CD4-positive, alpha-beta T cell treated with Interleukin-6 for 4 hours (primary cell): ENCODE results near the gene MAX.
A peak's percentile ranks its signal among the peaks of the same experiment; 100 is the strongest.
"Not testable (repeated sequence)": the region's sequence is repeated elsewhere in the genome, so short reads cannot be mapped to it uniquely, and the experiment has no call there.

Experiments
- DNase-seq: peaks from one replicate; pipeline ENCODE4 v3.0.0-alpha.2; 2020; ENCODE audit warnings: mixed read lengths

Gene MAX

GRCh38 chr14:65103150-65103760, 938 bp upstream of the MAX start:
- no peak for DNase-seq

GRCh38 chr14:65101631-65102440, 481 bp downstream of the MAX start:
- DNase-seq, result peak; percentile 68

GRCh38 chr14:65100922-65101541, 1.3 kb downstream of the MAX start:
- DNase-seq, result no peak

- DNase-seq, result no peak
These were observed 3.7 kb downstream of the MAX start for GRCh38 chr14:65098586-65098985.

- DNase-seq, result no peak
These were observed 5.8 kb downstream of the MAX start for GRCh38 chr14:65096323-65097089.

- no peak for DNase-seq
These were observed 6.6 kb downstream of the MAX start for GRCh38 chr14:65095633-65096205.

GRCh38 chr14:65092349-65092748, 10.0 kb downstream of the MAX start:
- DNase-seq, result no peak

- not testable (repeated sequence) for DNase-seq
These were observed 14.5 kb downstream of the MAX start for GRCh38 chr14:65087835-65088234.

- DNase-seq, result not testable (repeated sequence)
These were observed 15.6 kb downstream of the MAX start for GRCh38 chr14:65086686-65087085.

- no peak for DNase-seq
These were observed 17.5 kb downstream of the MAX start for GRCh38 chr14:65084554-65085505.

- no peak for DNase-seq
These were observed 19.4 kb downstream of the MAX start for GRCh38 chr14:65082930-65083329.

- DNase-seq, result no peak
These were observed 21.2 kb downstream of the MAX start for GRCh38 chr14:65080960-65081747.

- DNase-seq, result no peak
These were observed 22.5 kb downstream of the MAX start for GRCh38 chr14:65079768-65080167.

- DNase-seq, result no peak
These were observed 23.1 kb downstream of the MAX start for GRCh38 chr14:65079201-65079600.

GRCh38 chr14:65077318-65077717, 25.0 kb downstream of the MAX start:
- no peak for DNase-seq

- DNase-seq, result no peak
These were observed 26.5 kb downstream of the MAX start for GRCh38 chr14:65075628-65076325.

GRCh38 chr14:65074449-65075150, 27.7 kb downstream of the MAX start:
- DNase-seq, result no peak

- DNase-seq, result no peak
These were observed 28.6 kb downstream of the MAX start for GRCh38 chr14:65073605-65074201.

GRCh38 chr14:65072937-65073336, 29.4 kb downstream of the MAX start:
- no peak for DNase-seq
